Lower leg skin (tissue), 4 donors: ENCODE measurements around the gene NTRK2. TPM values are rescaled to one million over a fixed set of nuclear protein-coding genes. Genes with fewer than 3 reads are reported as not detected.

Experiments
- DNase-seq, 2 donors: peaks; one replicate each; pipeline ENCODE4 v3.0.0-alpha.2; 2019; ENCODE audit warnings: low spot score in 2 of 2
- H3K4me3 ChIP-seq: fragments of 200-600 bp; sonication (generic); 2 replicates; pipeline ENCODE4 v1.5.1; 2017; ENCODE audit warnings: mild to moderate bottlenecking, low read depth; ENCODE audit not compliant: poor library complexity, severe bottlenecking
- POLR2A ChIP-seq, 2 donors: fragments of 450-650 bp; IDR thresholded peaks; one replicate each; pipeline ENCODE4 v1.6.1; 2016 to 2017; ENCODE audit warnings: antibody characterized with exemption in 2 of 2, mild to moderate bottlenecking in 1 of 2, moderate library complexity in 1 of 2
- WGBS, 2 donors: methylation state at CpG; one replicate each; pipeline ENCODE4 v1.1.5; 2018; 5-methylcytosine and 5-hydroxymethylcytosine counted together
- intact Hi-C: fragments of 100-400 bp; cut with DNase I; formaldehyde crosslinking; loops from one replicate; pipeline ENCODE4 v1.15.0; 2023; ENCODE audit warnings: low total_unique reads
- total RNA-seq, 4 donors: library from RNA; depleted of rRNA; stranded (reverse); fragments of >200 nt; gene quantifications; one replicate each; pipeline ENCODE4 v1.1.0, GENCODE V29; 2016
- TF ChIP-seq, protein P1 (sequence below), 3 donors: fragments of 450-650 bp; IDR thresholded peaks; one replicate each; pipeline ENCODE4 v1.5.1; 2016; ENCODE audit warnings: antibody characterized with exemption in 3 of 3, mild to moderate bottlenecking in 3 of 3, moderate library complexity in 2 of 3

NTRK2 gene
- total RNA-seq, 4 donors from 2014 or later: 6.2 to 16.3 (median 10.3) TPM

DNA sequence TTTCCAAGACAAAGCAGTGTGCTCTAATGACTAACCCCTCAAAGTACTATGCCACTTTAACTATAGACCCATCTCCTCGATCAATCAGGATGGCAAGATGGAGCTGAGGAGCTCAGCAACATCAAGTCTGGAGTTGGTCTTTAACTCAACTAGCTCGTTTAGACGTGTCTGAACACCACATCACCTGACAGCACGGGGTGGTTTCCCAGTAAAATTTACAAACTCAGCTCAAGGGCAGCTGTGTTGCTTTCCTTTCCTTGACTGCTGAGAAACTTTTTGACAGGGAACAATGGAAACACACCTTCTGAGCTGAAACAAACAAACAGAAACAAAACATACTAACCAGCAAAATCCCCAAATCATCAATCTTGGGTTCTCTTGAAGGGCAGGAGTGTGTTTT is 202.5 kb downstream of the NTRK2 start:
- TF ChIP-seq, protein P1, sequence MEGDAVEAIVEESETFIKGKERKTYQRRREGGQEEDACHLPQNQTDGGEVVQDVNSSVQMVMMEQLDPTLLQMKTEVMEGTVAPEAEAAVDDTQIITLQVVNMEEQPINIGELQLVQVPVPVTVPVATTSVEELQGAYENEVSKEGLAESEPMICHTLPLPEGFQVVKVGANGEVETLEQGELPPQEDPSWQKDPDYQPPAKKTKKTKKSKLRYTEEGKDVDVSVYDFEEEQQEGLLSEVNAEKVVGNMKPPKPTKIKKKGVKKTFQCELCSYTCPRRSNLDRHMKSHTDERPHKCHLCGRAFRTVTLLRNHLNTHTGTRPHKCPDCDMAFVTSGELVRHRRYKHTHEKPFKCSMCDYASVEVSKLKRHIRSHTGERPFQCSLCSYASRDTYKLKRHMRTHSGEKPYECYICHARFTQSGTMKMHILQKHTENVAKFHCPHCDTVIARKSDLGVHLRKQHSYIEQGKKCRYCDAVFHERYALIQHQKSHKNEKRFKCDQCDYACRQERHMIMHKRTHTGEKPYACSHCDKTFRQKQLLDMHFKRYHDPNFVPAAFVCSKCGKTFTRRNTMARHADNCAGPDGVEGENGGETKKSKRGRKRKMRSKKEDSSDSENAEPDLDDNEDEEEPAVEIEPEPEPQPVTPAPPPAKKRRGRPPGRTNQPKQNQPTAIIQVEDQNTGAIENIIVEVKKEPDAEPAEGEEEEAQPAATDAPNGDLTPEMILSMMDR (IDR thresholded peaks at IDR 0.05): no peak
- no peak for TF ChIP-seq POLR2A (IDR thresholded peaks at IDR 0.05)
- 64 to 70% methylated on average over 4 of the region's 4 CpGs for WGBS, 2 donors
- DNase-seq: no peak
- intact Hi-C loops: no loop called here
- H3K4me3 ChIP-seq: no peak overlapping the region

DNA sequence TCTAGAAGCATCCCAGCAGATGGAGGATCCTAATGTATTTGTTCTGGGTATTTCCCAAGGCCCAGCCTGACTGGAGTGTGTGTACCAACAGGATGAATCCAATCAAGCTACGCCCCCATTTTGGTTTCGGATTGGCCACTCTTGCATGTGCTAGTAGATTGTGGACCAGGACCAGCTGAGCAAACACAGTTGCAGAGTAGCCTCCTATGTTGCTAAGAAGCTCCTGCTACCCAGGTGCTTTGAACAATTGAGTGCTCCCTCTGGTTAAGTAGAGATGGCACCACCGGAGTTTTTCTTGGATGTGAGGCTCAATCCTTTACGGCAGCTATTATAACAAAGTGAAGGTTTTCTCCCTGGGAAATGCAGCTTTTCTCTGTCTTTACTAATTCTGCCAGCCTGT is 204.5 kb downstream of the NTRK2 start:
- intact Hi-C loops: no loop called here
- TF ChIP-seq, protein P1 (IDR thresholded peaks at IDR 0.05): no peak
- no peak for TF ChIP-seq POLR2A (IDR thresholded peaks at IDR 0.05)
- no peak for DNase-seq
- no peak overlapping the region for H3K4me3 ChIP-seq
- 95 to 98% methylated on average over 4 of the region's 4 CpGs for WGBS, 2 donors

DNA sequence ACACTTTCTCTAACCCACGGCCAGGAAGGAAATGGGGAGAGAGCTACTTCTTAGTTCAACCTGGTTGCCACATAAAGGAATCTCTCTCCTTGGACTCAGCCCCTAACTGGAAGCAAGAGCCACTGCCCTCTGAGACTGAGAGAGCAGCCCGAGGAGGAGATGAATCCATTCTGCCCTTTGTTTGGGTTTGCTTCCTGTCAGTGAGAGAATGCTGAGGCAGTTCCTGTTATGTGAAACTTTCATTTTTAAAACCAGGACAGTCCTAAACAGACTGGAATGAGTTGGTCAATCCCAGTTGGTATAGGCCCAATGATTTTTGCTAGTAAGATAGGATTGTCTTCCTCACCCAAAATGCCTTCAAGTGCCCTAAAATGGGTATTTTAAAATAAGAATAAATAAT is 205.1 kb downstream of the NTRK2 start:
- TF ChIP-seq, protein P1 (IDR thresholded peaks at IDR 0.05): no peak
- no peak for TF ChIP-seq POLR2A (IDR thresholded peaks at IDR 0.05)
- no peak for DNase-seq
- intact Hi-C loops: no loop called here
- WGBS, 2 donors: 48 to 59% methylated on average over 2 of the region's 2 CpGs
- H3K4me3 ChIP-seq: no peak overlapping the region

DNA sequence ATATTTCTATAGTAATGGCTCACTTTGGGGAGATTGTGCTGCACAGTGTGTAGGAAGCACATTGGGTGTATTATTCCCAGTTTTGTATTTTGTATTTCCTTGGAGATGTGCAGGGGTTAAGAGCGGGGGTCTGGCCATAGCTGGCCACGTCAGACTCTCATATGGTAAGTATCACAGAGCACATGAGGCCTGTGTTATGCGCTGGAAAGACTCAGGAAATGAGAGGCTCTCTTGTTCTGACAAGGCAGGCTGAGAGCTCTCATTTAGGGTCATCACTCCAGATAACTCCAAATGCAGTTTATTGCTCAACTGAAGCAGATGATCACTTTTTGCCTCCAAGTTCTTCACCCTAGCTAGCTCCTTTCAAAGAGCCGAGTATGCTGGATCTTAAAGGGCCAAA is 205.7 kb downstream of the NTRK2 start:
- WGBS, 2 donors: 67 to 71% methylated on average over 4 of the region's 4 CpGs
- intact Hi-C loops: no loop called here
- DNase-seq: no peak

DNA sequence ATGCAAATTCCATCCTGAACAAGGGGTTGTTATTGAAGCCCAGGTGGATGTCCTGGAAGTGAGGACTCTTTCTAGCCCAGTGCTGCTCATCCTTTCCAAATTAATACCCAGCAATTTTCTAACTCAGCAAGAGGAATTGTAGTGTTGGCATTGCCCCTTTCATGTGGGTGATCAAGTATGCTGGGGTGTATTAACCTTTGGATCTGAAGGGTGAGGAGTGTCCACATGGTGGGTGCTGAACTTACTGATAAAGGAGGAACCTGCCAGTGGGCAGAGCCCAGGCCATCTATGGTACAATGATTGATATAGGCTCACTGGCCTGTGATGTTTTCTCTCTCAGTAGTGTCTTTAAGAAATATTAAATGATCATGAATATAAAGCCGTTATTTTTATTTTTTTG is 210.1 kb downstream of the NTRK2 start:
- whole genome bisulfite sequencing, 2 donors: 86 to 91% methylated on average over 1 of the region's 1 CpG

More for the DNA sequence above, 205.7 kb downstream of the NTRK2 start:
- TF ChIP-seq, protein P1 (IDR thresholded peaks at IDR 0.05): no peak
- no peak for TF ChIP-seq POLR2A (IDR thresholded peaks at IDR 0.05)
- H3K4me3 ChIP-seq: no peak overlapping the region

DNA sequence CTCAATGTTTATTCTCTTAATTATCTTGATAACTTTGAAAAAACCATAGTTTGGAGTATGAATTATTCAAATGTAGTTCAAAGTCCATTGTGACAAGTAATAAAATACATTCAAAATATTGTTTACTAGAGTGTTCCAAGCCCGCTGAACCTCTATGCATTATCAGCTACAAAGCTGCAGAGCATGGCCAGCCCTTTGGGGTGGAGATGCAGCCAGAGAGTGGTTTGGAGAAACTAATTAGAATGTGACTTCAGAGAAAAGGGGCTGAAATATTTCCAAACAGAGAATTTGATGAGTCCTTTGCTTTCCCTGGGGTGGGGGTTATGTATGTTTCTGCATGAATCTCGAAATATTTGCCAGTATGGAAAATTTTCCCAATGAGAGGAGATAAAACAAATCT is 211.3 kb downstream of the NTRK2 start:
- intact Hi-C loops: no loop called here
- DNase-seq: no peak
- 76 to 77% methylated on average over 2 of the region's 2 CpGs for WGBS, 2 donors
- no peak for TF ChIP-seq POLR2A (IDR thresholded peaks at IDR 0.05)
- TF ChIP-seq, protein P1 (IDR thresholded peaks at IDR 0.05): no peak
- H3K4me3 ChIP-seq: no peak overlapping the region

More for the DNA sequence above, 210.1 kb downstream of the NTRK2 start:
- DNase-seq: no peak
- no peak overlapping the region for H3K4me3 ChIP-seq
- intact Hi-C loops: no loop called here
- TF ChIP-seq, protein P1 (IDR thresholded peaks at IDR 0.05): no peak
- TF ChIP-seq POLR2A (IDR thresholded peaks at IDR 0.05): no peak
